Muscle layer of duodenum (tissue), 2 donors: ENCODE data around the gene FRRS1.

Source experiments
- H3K27ac ChIP-seq: one replicate; pipeline ENCODE4 v1.7.0; 2013; ENCODE audit warnings: mild to moderate bottlenecking, low read length
- H3K27me3 ChIP-seq: one replicate; pipeline ENCODE4 v1.7.0; 2013; ENCODE audit warnings: low read depth, mild to moderate bottlenecking, control low read depth, low read length
- H3K36me3 ChIP-seq, 2 donors: one replicate each; pipeline ENCODE4 v1.7.0; 2013; ENCODE audit warnings: low read length in 2 of 2, control low read depth in 1 of 2, mild to moderate bottlenecking in 1 of 2; ENCODE audit not compliant: insufficient read depth in 2 of 2, control insufficient read depth in 1 of 2
- H3K4me1 ChIP-seq, 2 donors: one replicate each; pipeline ENCODE4 v1.7.0; 2013; ENCODE audit warnings: low read length in 2 of 2, mild to moderate bottlenecking in 2 of 2, control low read depth in 1 of 2, moderate library complexity in 1 of 2; ENCODE audit not compliant: insufficient read depth in 2 of 2, control insufficient read depth in 1 of 2
- H3K4me3 ChIP-seq, 2 donors: one replicate each; pipeline ENCODE4 v1.7.0; 2013; ENCODE audit warnings: low read length in 2 of 2, low read depth in 1 of 2, mild to moderate bottlenecking in 1 of 2
- H3K9me3 ChIP-seq, 2 donors: one replicate each; pipeline ENCODE4 v1.7.0; 2013; ENCODE audit warnings: low read length in 2 of 2, control low read depth in 1 of 2, mild to moderate bottlenecking in 1 of 2; ENCODE audit not compliant: control insufficient read depth in 1 of 2
- donor health status: healthy.

Gene FRRS1

GRCh38 chr1:99784809-99785255 lies 18.4 kb upstream of the FRRS1 start:
- Histone ChIP-seq H3K27ac (no peak overlapping the region), H3K4me3 (no peak overlapping the region), H3K4me1 (no peaks in the 10 kb centered on the region), H3K27me3 (no peaks in the 10 kb centered on the region), H3K36me3 (no peaks in the 10 kb centered on the region), H3K9me3 (no peaks in the 10 kb centered on the region)

- Histone ChIP-seq H3K4me1 (no peaks in the 10 kb centered on the region), H3K27me3 (no peaks in the 10 kb centered on the region), H3K9me3 (no peaks in the 10 kb centered on the region), H3K4me3 (no peak overlapping the region), H3K36me3 (no peaks in the 10 kb centered on the region), H3K27ac (no peak overlapping the region)
Observed at GRCh38 chr1:99784143-99784542, 17.7 kb upstream of the FRRS1 start.

GRCh38 chr1:99782920-99783319 lies 16.5 kb upstream of the FRRS1 start:
- Histone ChIP-seq H3K27me3 (no peaks in the 10 kb centered on the region), H3K4me3 (no peak overlapping the region), H3K36me3 (no peaks in the 10 kb centered on the region), H3K27ac (no peak overlapping the region), H3K4me1 (no peaks in the 10 kb centered on the region), H3K9me3 (no peaks in the 10 kb centered on the region)

GRCh38 chr1:99782397-99782796 lies 16.0 kb upstream of the FRRS1 start:
- Histone ChIP-seq H3K27ac (no peak overlapping the region), H3K36me3 (no peaks in the 10 kb centered on the region), H3K9me3 (no peaks in the 10 kb centered on the region), H3K4me3 (no peak overlapping the region), H3K27me3 (no peaks in the 10 kb centered on the region), H3K4me1 (no peaks in the 10 kb centered on the region)

DNA sequence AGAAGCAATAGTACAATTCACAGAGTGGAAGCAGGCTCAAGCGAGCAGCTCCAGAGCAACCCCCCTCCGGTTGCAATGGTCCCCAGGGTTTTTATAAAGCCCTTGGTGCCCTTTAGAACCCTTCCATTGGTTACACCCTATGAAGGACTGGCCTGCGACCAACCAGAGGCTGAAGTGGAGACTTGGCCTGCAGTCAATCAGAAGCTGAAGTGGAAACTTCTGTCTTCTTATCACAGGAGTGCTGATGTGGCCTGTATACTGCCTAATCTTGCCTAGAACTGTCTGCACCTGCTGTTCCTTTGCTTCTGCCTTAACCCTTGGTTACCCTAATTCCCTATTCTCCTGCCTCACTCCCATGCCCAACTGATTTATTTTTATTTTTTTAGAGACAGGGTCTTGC lies 15.4 kb upstream of the FRRS1 start:
- Histone ChIP-seq H3K36me3 (no peaks in the 10 kb centered on the region), H3K9me3 (no peaks in the 10 kb centered on the region), H3K4me1 (no peaks in the 10 kb centered on the region), H3K27ac (no peak overlapping the region), H3K27me3 (no peaks in the 10 kb centered on the region), H3K4me3 (no peak overlapping the region)

- Histone ChIP-seq H3K9me3 (no peaks in the 10 kb centered on the region), H3K4me3 (no peak overlapping the region), H3K36me3 (no peaks in the 10 kb centered on the region), H3K4me1 (no peaks in the 10 kb centered on the region), H3K27me3 (no peaks in the 10 kb centered on the region), H3K27ac (no peak overlapping the region)
Observed at GRCh38 chr1:99777752-99778151, 11.3 kb upstream of the FRRS1 start.

- no peak overlapping the region for H3K27ac ChIP-seq
- H3K9me3 ChIP-seq, result no peaks in the 10 kb centered on the region
- H3K36me3 ChIP-seq, result no peaks in the 10 kb centered on the region
- no peaks in the 10 kb centered on the region for H3K27me3 ChIP-seq
- H3K4me1 ChIP-seq, result no peaks in the 10 kb centered on the region
- H3K4me3 ChIP-seq, result no peak overlapping the region
Observed at GRCh38 chr1:99776120-99776519, 9.7 kb upstream of the FRRS1 start.

DNA sequence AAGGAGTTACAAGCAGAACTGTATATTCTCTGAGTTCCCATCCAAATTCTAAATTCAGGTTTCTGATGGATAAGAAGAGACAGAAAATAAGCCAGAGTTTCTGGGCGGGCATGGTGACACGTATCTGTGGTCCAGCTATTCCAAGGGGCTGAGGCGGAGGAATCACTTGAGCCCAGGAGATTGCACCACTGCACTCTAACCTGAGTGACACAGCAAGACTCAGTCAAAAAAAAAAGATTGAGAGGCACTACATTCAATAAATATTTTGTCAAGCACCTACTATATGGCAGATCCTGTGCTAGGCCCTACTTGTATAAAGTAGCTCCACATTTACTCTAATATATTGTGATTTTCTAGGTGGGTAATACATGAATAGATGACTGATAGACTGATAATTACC lies 6.4 kb upstream of the FRRS1 start:
- H3K27ac ChIP-seq, result no peak overlapping the region
- H3K36me3 ChIP-seq, result no peaks in the 10 kb centered on the region
- H3K4me3 ChIP-seq, result no peak overlapping the region
- H3K4me1 ChIP-seq, result peaks cover 0 to 5% of the 10 kb centered on the region in 2 donors
- H3K27me3 ChIP-seq, result no peaks in the 10 kb centered on the region
- H3K9me3 ChIP-seq, result no peaks in the 10 kb centered on the region

DNA sequence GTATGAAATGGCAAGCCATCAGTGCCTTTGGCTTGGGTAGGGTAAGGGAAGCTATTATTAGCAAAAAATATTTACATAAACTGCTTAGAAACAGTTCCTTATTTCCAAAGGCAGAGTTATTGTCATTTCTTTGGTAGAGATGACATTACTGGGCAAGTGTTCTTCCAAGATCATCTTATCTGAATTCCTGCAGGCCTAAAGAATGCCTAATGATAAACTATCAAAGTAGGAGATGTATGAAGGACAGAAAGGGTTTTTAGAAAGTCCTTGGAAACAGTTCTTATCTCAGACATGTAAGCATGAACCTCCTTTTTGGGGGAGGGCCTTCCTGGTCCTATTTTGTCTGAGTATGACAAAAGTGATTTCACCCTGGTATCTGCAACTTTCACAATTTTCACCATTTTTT lies 5.1 kb upstream of the FRRS1 start:
- Histone ChIP-seq H3K4me3 (no peak overlapping the region), H3K36me3 (no peaks in the 10 kb centered on the region), H3K9me3 (no peaks in the 10 kb centered on the region), H3K27me3 (no peaks in the 10 kb centered on the region), H3K27ac (no peak overlapping the region), H3K4me1 (peaks cover 0 to 11% of the 10 kb centered on the region in 2 donors)

GRCh38 chr1:99768524-99769245 lies 2.2 kb upstream of the FRRS1 start:
- Histone ChIP-seq H3K36me3 (no peaks in the 10 kb centered on the region), H3K27me3 (no peaks in the 10 kb centered on the region), H3K9me3 (no peaks in the 10 kb centered on the region), H3K4me3 (no peak overlapping the region), H3K27ac (no peak overlapping the region), H3K4me1 (peaks cover 0 to 11% of the 10 kb centered on the region in 2 donors)

- H3K36me3 ChIP-seq, result no peaks in the 10 kb centered on the region
- H3K4me3 ChIP-seq, result no peak overlapping the region
- peaks cover 0 to 11% of the 10 kb centered on the region in 2 donors for H3K4me1 ChIP-seq
- H3K27ac ChIP-seq, result no peak overlapping the region
- no peaks in the 10 kb centered on the region for H3K9me3 ChIP-seq
- no peaks in the 10 kb centered on the region for H3K27me3 ChIP-seq
Observed at GRCh38 chr1:99768104-99768503, 1.7 kb upstream of the FRRS1 start.

- no peak overlapping the region for H3K4me3 ChIP-seq
- H3K27me3 ChIP-seq, result no peaks in the 10 kb centered on the region
- no peaks in the 10 kb centered on the region for H3K9me3 ChIP-seq
- H3K27ac ChIP-seq, result no peak overlapping the region
- H3K36me3 ChIP-seq, result no peaks in the 10 kb centered on the region
- H3K4me1 ChIP-seq, result peaks cover 0 to 11% of the 10 kb centered on the region in 2 donors
Observed at GRCh38 chr1:99764909-99765308, 1.5 kb downstream of the FRRS1 start.
